Activated CD8-positive, alpha-beta memory T cell treated with anti-CD3 and anti-CD28 coated beads for 24 hours (primary cell): Measurements from ENCODE around the gene ANKRD44.
"Not testable (repeated sequence)": the region's sequence is repeated elsewhere in the genome, so short reads cannot be mapped to it uniquely, and the experiment has no call there.

Experiments used
- DNase-seq: peaks from one replicate; pipeline ENCODE4 v3.0.0-alpha.2; 2020

ANKRD44 gene

GRCh38 chr2:197315371-197315770 is 4.8 kb upstream of the ANKRD44 start:
- DNase-seq: no peak

GRCh38 chr2:197312186-197312585 is 1.6 kb upstream of the ANKRD44 start:
- DNase-seq: no peak

- no peak for DNase-seq
These were observed 947 bp upstream of the ANKRD44 start for GRCh38 chr2:197311421-197312033.

- DNase-seq: no peak
These were observed 424 bp upstream of the ANKRD44 start for GRCh38 chr2:197310987-197311420.

- DNase-seq: peak; percentile 86
These were observed 819 bp downstream of the ANKRD44 start for GRCh38 chr2:197309691-197310231.

- DNase-seq: no peak
These were observed 1.4 kb downstream of the ANKRD44 start for GRCh38 chr2:197308996-197309690.

- DNase-seq: no peak
These were observed 2.0 kb downstream of the ANKRD44 start for GRCh38 chr2:197308585-197308984.

GRCh38 chr2:197307933-197308521 is 2.6 kb downstream of the ANKRD44 start:
- peak; percentile 83 for DNase-seq

GRCh38 chr2:197307236-197307932 is 3.2 kb downstream of the ANKRD44 start:
- no peak for DNase-seq

- peak; percentile 71 for DNase-seq
These were observed 3.9 kb downstream of the ANKRD44 start for GRCh38 chr2:197306696-197307040.

- DNase-seq: no peak
These were observed 4.4 kb downstream of the ANKRD44 start for GRCh38 chr2:197306024-197306695.

- DNase-seq: no peak
These were observed 6.0 kb downstream of the ANKRD44 start for GRCh38 chr2:197304556-197305011.

- DNase-seq: no peak
These were observed 10.4 kb downstream of the ANKRD44 start for GRCh38 chr2:197300139-197300538.

- DNase-seq: no peak
These were observed 12.0 kb downstream of the ANKRD44 start for GRCh38 chr2:197298609-197299008.

- no peak for DNase-seq
These were observed 12.7 kb downstream of the ANKRD44 start for GRCh38 chr2:197297772-197298318.

- DNase-seq: no peak
These were observed 13.3 kb downstream of the ANKRD44 start for GRCh38 chr2:197297266-197297665.

- DNase-seq: no peak
These were observed 13.7 kb downstream of the ANKRD44 start for GRCh38 chr2:197296835-197297234.

- peak; percentile 59 for DNase-seq
These were observed 16.3 kb downstream of the ANKRD44 start for GRCh38 chr2:197294260-197294659.

GRCh38 chr2:197293252-197294007 is 17.1 kb downstream of the ANKRD44 start:
- DNase-seq: peak; percentile 59

- no peak for DNase-seq
These were observed 18.0 kb downstream of the ANKRD44 start for GRCh38 chr2:197292619-197293018.

- DNase-seq: not testable (repeated sequence)
These were observed 23.0 kb downstream of the ANKRD44 start for GRCh38 chr2:197287596-197287932.
